Measurements from ENCODE around the gene MMP15.

MMP15 gene

GRCh38 chr16:58041628-58041955 lies 16.0 kb downstream of the MMP15 start:
- CTCF ChIA-PET = interaction anchor here (0.7 kb wide), 1 partner anchor 9 kb away, joined by 3 read pairs; no protein-coding TSS in a partner anchor
- TF ChIP-seq CTBP1 (IDR thresholded peaks at IDR 0.05; ENCODE audit: borderline replicate concordance) (no peak), ARNT (IDR thresholded peaks at IDR 0.05) (no peak), SUZ12 (IDR thresholded peaks at IDR 0.05) (no peak), SP1 (IDR thresholded peaks at IDR 0.05) (no peak), FOXA1 (IDR thresholded peaks at IDR 0.05) (no peak), HDGF (IDR thresholded peaks at IDR 0.05; ENCODE audit: borderline replicate concordance) (no peak), L3MBTL2 (conservative IDR thresholded peaks at IDR 0.05) (no peak), FOXM1 (IDR thresholded peaks at IDR 0.05; ENCODE audit: borderline replicate concordance) (no peak), LEF1 (IDR thresholded peaks at IDR 0.05; ENCODE audit: borderline replicate concordance) (no peak), NFRKB (IDR thresholded peaks at IDR 0.05) (no peak), TARDBP (IDR thresholded peaks at IDR 0.05) (no peak), ELF4 (IDR thresholded peaks at IDR 0.05) (no peak), ZNF384 (IDR thresholded peaks at IDR 0.05) (no peak)
- POLR2A ChIA-PET = no interaction called here
- no peak for DNase-seq (ENCODE audit: extremely low spot score)

GRCh38 chr16:58042001-58042885 lies 16.7 kb downstream of the MMP15 start:
- TF ChIP-seq HDGF (IDR thresholded peaks at IDR 0.05; ENCODE audit: borderline replicate concordance) = no peak
- no peak for TF ChIP-seq FOXK2 (IDR thresholded peaks at IDR 0.05)
- no peak for TF ChIP-seq FOXA1 (IDR thresholded peaks at IDR 0.05)
- no peak for TF ChIP-seq SUZ12 (IDR thresholded peaks at IDR 0.05)
- TF ChIP-seq, protein P1, sequence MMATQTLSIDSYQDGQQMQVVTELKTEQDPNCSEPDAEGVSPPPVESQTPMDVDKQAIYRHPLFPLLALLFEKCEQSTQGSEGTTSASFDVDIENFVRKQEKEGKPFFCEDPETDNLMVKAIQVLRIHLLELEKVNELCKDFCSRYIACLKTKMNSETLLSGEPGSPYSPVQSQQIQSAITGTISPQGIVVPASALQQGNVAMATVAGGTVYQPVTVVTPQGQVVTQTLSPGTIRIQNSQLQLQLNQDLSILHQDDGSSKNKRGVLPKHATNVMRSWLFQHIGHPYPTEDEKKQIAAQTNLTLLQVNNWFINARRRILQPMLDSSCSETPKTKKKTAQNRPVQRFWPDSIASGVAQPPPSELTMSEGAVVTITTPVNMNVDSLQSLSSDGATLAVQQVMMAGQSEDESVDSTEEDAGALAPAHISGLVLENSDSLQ (IDR thresholded peaks at IDR 0.05) = no peak
- TF ChIP-seq ARNT (IDR thresholded peaks at IDR 0.05) = no peak
- no peak for TF ChIP-seq LEF1 (IDR thresholded peaks at IDR 0.05; ENCODE audit: borderline replicate concordance)
- TF ChIP-seq SP1 (IDR thresholded peaks at IDR 0.05) = no peak
- TF ChIP-seq BHLHE40 (IDR thresholded peaks at IDR 0.05; ENCODE audit: borderline replicate concordance) = no peak
- TF ChIP-seq ELF4 (IDR thresholded peaks at IDR 0.05) = no peak
- DNase-seq (ENCODE audit: extremely low spot score) = no peak
- CTCF ChIA-PET = interaction anchor here (0.7 kb wide), 1 partner anchor 10 kb away, joined by 3 read pairs; no protein-coding TSS in a partner anchor
- POLR2A ChIA-PET = no interaction called here

DNA sequence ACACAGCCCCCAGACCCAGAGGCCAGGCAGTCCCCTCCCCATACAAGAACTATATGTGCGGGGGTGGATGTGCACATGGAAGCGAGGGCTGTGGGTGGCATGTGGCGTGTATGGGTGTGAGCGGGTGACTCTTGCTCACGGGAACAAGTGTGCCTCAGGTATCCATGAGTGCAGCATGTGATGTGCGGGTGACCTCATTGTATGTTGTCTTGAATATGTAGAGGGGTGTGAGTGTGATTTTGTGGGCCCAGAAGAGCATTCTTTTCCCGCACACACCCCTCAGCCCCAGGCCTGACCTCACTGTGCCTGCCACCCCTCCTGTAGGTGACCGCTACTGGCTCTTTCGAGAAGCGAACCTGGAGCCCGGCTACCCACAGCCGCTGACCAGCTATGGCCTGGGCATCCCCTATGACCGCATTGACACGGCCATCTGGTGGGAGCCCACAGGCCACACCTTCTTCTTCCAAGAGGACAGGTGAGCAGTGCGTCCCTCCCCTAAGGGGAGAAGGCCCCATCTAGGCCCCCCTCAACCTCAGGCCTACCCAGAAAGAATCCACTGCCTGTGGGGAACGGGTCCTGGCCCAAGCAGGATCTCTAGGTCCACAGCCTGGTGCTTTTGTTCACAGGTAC lies 17.4 kb downstream of the MMP15 start:
- TF ChIP-seq FOXK2 (IDR thresholded peaks at IDR 0.05) = no peak
- no peak for DNase-seq (ENCODE audit: extremely low spot score)
- ChIA-PET CTCF (interaction anchor here (0.6 to 1.5 kb wide), 2 partner anchors 13 to 54 kb away, joined by 3 to 4 read pairs; no protein-coding TSS in a partner anchor), POLR2A (no interaction called here)

DNA sequence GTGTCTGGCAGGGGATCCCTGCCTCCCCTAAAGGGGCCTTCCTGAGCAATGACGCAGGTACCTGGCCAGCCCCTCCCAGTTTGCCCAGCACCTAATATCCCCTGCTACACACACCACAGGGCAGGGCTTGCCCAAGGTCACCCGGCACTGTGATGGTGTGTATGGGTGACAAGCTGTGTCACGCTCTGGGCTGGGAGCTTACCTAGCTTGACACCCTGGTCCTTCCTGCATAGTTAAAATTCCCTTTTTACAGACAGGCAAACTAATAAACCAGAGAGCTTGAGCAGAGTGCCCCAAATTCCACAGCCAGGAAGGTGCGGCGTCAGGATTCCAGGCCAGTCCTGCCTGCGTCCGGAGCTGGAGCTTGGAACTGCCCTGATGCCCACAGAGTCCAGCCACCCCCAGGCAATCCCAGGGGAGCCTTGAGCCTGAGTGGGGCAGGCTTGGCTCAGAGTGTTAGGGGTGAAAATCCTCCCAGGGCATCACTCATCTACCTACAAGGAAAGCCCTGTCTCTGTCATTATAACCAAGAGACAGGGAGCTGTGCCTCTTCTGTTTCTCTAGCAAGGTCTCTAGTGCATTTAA lies 18.1 kb downstream of the MMP15 start:
- TF ChIP-seq HDGF (IDR thresholded peaks at IDR 0.05; ENCODE audit: borderline replicate concordance) (no peak), SP1 (IDR thresholded peaks at IDR 0.05) (no peak), TARDBP (IDR thresholded peaks at IDR 0.05) (no peak), FOXM1 (IDR thresholded peaks at IDR 0.05; ENCODE audit: borderline replicate concordance) (no peak), ARNT (IDR thresholded peaks at IDR 0.05) (no peak), ZNF384 (IDR thresholded peaks at IDR 0.05) (no peak), LEF1 (IDR thresholded peaks at IDR 0.05; ENCODE audit: borderline replicate concordance) (no peak), NFRKB (IDR thresholded peaks at IDR 0.05) (no peak), SUZ12 (IDR thresholded peaks at IDR 0.05) (no peak), ELF4 (IDR thresholded peaks at IDR 0.05) (no peak), CTBP1 (IDR thresholded peaks at IDR 0.05; ENCODE audit: borderline replicate concordance) (no peak), L3MBTL2 (conservative IDR thresholded peaks at IDR 0.05) (no peak), FOXK2 (IDR thresholded peaks at IDR 0.05) (no peak), FOXA1 (IDR thresholded peaks at IDR 0.05) (no peak), BHLHE40 (IDR thresholded peaks at IDR 0.05; ENCODE audit: borderline replicate concordance) (no peak)
- TF ChIP-seq, protein P1 (IDR thresholded peaks at IDR 0.05) = no peak
- ChIA-PET CTCF (interaction anchor here (0.6 to 1.5 kb wide), 3 partner anchors 12 to 54 kb away, joined by 3 to 4 read pairs (median 4); no protein-coding TSS in a partner anchor), POLR2A (no interaction called here)
- DNase-seq (ENCODE audit: extremely low spot score) = no peak

DNA sequence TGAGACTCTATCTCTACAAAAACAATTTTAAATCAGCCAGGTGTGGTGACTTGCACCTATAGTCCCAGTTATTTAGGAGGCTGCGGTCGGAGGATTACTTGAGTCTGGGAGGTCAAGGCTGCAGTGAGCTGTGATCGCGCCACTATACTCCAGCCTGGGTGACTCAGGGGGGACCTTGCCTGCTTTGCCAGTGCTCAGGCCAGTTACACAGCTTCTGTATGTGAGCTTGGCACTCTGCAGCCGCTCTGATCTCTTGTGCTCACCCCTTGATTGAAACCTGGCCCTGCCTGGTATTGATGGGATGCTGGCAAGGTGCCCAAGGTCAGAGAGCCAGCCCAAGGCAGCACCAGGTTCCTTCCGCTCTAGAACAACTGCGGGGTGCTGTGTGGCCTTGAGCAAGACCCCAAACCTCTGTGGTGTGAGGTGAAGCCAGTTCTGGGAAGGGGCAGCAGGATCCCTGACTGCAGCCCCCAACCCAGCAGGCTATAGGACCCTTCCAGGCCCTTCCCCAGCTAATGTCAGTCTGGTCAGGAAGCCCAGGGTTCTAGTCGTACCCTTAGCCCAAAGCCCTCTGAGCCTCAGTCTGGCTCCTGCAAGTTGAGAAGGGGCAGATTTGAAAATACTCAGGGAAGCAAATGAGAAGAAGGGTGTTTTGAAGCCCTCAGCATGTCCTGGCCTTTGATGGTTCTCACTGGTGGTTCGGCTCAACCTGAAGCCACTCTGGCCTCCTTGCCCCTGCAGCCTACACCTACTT lies 18.9 kb downstream of the MMP15 start:
- no peak for TF ChIP-seq FOXA1 (IDR thresholded peaks at IDR 0.05)
- CTCF ChIA-PET = interaction anchor here (1.5 kb wide), 1 partner anchor 53 kb away, joined by 3 read pairs; no protein-coding TSS in a partner anchor
- POLR2A ChIA-PET = no interaction called here

DNA sequence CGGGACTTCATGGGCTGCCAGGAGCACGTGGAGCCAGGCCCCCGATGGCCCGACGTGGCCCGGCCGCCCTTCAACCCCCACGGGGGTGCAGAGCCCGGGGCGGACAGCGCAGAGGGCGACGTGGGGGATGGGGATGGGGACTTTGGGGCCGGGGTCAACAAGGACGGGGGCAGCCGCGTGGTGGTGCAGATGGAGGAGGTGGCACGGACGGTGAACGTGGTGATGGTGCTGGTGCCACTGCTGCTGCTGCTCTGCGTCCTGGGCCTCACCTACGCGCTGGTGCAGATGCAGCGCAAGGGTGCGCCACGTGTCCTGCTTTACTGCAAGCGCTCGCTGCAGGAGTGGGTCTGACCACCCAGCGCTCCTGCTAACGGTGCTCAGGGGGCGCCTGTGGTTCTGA lies 19.5 kb downstream of the MMP15 start:
- POLR2A ChIA-PET = no interaction called here
- TF ChIP-seq ELF4 (IDR thresholded peaks at IDR 0.05) (no peak), FOXA1 (IDR thresholded peaks at IDR 0.05) (no peak)
- DNase-seq (ENCODE audit: extremely low spot score) = no peak
- CTCF ChIA-PET = no interaction called here

More for the DNA sequence above, 18.9 kb downstream of the MMP15 start:
- no peak for DNase-seq (ENCODE audit: extremely low spot score)
